GM21825 (cell line): ENCODE data around the gene PET117.
"Not testable (repeated sequence)": the region's sequence is repeated elsewhere in the genome, so short reads cannot be mapped to it uniquely, and the experiment has no call there.

Experiments used
- ATAC-seq: cut with Tn5 transposase; IDR thresholded peaks from one replicate; pipeline ENCODE4 v1.9.1; 2021; ENCODE audit warnings: mild to moderate bottlenecking, moderate library complexity; ENCODE audit not compliant: unreplicated experiment

Gene PET117

DNA sequence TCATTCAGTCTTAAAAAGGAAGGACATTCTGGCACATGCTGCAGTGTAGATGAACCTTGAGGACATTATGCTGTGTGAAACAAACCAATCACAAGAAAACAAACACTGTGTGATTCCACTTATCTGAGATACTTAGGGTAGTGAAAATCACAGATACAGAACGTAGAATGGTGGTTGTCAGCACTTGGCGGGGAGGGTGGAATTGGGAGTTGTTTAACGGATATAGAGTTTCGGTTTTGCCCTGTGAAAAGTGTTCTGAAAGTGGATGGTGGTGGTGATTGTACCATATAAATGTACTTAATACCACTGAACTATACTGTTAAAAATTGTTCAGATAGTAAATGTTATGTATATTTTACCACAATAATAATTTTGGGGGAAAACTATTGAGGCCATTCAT, 18.4 kb downstream of the PET117 start:
- no peak for ATAC-seq

DNA sequence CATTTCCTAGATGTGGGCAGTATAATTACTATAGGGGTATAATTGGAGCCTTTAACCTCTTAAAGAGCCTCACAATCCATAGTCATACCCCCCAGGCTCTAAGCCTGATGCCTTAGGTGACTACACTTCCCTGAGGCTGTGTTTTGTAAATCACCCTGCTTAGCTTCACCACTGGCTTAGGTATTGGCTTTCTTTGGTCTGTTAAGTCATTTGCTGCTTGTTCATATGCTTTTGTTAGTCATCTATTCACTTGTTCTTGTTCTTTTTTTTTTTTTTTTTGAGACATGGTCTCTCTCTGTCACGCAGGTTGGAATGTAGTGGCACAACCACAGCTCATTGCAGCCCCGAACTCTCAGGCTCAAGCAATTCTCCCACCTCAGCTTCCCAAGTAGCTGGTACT, 26.7 kb downstream of the PET117 start:
- no peak for ATAC-seq

DNA sequence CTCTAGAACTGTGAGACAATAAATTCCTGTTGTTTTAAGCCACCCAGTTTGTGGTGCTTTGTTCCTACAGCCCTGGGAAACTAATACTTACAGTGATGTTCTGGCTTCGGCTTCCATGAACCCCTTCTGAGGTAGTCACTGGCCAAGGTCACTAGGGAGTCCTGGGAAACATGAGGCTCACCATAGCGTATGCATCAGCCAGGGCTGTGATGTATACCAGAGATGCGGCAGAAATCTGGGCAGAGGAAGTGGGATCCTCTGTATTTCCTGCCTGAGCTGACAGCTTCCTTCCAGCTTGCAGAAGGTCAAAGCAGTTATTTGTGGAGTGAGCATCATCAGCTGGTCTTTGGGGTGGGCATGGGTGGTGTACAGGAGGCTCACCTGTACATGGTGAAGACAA, 27.9 kb downstream of the PET117 start:
- no peak for ATAC-seq

DNA sequence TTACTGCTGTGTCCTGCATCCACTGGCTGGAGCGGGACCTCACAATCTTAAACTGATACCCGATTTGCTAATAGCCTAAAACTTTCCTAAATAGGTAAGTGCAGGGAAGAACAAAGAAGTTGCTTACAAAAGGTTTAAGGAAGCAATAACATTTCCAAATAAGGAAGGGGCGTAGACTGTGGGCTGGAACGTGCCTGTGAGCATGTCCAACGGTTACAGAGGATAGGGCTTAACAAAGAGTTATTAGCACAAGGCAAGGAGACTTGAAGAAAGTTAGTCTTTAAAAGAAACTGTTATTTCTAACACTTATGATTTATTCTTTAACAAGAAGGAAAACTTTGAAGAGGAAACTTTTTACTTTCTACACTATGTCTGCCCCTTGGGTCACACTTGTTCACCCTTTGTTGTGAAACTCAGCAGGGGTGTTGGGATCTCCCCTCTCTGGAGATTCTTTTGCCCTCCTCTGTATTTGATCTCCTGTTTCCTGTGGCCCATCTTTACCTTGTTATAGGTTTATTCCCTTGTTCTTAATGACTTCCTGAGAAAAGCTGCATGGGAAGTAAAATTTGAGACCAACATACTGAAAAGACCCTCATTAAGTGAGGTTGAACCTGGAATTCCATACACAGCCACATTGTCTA, 28.7 kb downstream of the PET117 start:
- ATAC-seq: no peak

DNA sequence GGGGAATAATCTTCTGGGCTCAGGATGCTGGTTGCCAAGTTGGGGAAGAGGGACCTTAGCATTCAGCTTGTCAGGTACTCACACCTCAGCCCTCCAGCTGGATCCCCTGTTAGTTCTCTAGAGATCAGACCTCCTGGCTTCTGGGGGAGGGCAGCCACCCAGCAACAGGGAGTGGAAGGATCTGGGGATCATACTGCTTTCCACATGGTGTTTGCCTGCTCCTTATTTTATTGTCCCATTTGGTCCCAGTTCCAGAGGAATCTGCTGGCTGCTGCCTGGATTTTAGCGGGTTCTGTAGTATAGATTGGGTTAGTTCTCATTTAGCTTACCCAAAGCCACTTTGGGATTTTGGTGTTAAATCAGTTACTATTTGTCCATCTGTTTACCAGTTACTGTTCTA, 29.3 kb downstream of the PET117 start:
- no peak for ATAC-seq

DNA sequence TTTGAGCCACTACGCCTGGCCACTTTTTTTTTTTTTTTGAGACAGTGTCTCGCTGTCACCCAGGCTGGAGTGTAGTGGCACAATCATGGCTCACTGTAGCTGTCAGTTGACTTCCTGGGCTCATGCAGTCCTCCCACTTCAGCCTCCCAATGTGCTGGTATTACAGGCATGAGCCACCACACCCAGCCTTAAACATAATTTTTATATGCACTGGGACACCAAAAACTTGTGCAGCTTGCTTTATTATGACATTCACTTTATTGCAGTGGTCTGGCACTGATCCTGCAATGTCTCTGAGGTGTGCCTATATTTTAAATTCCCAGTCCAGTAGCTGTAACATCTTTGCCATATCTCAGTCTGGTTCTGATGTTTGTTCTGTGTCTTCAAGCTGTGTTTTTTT, 34.7 kb downstream of the PET117 start:
- no peak for ATAC-seq

DNA sequence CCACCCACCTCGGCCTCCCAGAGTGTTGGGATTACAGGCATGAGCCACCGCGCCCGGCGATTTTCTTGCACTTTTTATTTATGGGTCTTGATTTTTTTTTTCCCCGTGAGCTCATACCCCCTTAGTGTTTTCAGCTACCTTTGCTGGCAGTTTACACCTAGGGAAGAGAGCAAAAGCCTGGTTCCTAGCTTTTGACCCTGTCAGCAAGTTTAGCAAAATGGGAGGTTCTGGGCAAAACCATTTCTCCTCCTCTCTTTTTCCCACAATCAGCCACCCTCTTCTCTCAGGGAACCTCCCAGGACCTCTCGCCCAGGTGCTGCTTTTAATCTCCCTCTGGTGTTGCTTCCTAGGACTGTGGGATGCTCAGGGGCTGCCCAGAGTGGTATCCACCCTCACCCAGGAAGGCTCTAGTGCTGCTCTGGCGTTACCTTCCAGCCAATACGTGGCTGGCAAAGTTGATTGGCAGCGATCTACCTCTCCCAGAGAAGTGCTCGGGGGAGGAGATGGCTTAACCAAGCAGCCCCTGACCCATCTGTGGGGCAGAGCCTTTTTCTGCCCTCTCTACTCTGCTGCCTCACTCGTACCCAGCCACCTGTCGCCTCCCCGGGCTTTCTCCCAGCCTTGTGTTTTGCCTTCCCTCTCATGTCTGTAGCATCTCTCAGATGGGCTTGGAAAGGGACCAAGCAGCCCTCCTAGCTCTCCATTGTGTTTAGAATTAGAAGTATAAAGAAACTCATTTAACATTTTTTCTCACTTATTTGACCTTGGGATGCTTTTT, 37.4 kb downstream of the PET117 start:
- no peak for ATAC-seq

DNA sequence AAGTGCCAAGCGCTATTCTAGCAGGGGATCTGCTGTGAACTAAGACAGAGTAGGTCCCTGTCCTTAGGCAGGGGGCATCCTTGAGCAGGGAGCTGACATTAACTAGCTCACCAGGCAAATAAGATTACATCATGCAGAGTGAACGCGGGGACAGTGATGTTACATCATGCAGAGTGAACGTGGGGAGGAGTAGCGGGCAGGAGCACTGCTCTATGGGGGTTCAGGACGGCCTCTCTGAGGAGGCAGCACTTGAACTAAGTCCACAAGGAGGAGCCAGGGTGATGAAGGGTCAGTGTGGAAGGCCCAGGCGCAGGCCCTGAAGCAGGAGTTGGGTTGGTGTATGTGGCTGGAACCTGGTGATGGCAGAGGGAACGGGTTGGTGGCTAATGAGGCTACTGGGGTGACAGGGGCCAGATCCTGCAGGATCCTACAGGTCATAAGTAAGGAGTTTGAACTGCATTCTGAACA, 38.7 kb downstream of the PET117 start:
- ATAC-seq: no peak

DNA sequence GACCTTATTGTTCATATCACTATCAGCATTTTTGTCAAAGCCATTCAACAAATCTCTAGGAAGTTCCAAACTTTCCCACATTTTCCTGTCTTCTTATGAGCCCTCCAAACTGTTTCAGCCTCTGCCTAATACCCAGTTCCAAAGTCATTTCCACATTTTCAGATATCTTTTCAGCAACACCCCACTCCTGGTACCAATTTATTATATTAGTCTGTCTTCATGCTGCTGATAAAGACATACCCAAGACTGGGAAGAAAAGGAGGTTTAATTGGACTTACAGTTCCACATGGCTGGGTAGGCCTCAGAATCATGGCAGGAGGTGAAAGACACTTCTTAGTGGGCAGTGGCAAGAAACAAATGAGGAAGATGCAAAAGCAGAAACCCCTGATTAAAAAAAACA, 42.7 kb downstream of the PET117 start:
- ATAC-seq: not testable (repeated sequence)

DNA sequence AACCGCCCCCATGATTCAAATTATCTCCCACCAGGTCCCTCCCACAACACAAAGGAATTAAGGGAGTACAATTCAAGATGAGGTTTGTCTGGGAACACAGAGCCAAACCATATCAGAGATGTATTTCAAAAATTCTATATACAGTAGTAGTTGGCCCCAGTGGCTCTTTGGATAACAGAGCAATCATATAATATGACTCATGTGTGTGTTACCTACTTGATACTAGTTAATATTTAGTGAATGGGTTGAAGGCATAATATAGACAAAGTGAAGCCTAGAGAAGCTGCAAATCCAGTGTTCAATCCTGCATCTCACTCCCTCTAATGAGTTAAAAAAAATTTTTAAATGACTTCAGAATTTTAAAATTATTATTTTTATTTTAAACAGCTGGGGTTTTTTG, 43.2 kb downstream of the PET117 start:
- no peak for ATAC-seq

DNA sequence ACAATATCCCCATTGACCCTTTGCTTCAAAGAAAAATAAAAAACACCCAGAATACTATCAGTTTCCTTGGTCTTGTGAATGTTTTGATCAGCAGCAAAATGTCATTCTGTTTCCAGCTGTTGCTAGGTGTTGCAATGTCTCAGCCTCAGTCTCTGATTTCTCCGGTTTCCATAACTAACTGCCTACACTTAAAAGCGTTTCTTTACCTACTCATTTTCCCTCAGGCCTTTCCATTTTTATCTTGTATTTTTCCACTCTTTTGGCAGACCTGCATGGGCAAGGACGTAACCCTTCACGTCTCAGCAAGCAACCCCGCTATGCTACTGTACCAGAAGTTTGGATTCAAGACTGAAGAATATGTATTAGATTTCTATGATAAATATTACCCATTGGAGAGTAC, 49.4 kb downstream of the PET117 start:
- ATAC-seq: no peak

DNA sequence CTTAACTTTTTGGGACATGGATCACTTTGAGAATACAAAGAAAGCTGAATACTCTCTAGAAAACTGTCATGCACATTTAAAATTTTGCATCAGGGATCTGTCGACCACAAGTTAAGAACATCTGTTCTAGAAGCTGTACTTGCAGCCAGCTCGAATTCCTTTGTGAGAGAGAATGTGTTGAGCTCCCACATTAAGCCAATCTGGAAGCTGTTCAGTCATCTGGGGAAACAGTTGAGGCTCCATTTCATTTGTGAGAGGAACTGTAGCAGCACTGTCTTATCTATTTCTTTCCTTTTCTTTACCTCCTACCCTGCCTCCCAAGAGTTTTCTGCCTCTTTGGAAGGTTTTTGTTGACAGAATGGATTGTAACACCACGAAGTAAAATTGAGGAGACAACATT, 50.8 kb downstream of the PET117 start:
- no peak for ATAC-seq

DNA sequence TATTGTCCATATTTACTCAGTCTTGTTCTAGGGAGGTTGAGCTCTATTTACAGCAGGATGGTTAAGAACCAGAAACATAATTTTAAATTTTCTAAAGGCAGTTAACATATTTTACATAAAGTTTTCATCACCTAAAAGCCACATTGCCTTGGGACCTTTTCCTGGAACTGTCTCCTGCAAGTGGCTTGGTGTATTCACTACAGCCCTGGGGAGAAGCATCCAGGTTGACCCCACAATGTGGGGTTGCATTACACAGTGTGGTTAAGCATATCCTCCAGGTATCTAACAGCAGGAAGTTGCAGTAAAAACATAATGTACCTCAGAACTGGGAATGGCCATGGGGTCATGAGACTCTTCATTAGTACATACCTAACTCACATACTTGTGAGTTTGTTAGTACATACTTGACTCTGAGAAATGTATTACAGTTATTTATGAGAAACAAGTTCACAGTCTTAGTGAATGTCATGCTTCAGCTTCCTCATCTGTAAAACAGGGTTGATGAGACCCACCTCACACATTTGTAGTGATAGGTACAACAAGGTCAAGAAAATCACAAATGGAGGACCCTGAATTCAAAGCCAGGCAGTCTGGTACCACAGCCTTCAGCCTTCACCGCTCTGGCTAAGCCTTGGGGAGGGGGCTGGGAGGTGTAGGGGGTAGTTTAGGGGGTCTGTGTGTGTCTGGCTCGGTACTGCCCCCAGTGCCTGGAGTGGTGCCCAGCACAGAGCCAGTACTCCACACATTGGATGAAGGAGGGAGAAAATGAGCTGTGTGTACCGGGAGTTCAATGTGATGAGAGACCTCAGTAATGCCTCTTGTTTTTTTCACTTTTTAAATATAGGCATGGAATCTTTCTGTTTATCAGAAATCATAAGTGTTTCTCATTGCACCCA, 52.9 kb downstream of the PET117 start:
- no peak for ATAC-seq

DNA sequence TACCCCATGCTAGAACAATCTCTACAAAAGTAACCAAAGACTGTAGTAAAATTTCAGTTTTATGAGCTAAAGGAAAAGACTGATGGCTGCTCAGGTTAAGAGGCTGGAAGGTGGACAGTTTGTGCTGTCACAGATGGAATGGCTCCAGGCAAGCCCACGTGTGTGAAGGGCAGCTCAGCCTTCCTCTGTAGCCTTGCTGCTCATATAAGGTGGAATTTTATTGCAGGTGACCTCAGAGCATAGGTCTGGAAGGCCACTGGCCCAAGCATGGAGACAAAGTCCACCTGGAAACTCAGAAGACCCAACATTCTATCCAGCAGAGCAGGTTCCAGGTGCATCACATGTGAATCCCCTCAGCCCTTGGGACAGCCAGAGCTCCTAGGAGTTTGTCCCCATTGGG, 53.6 kb downstream of the PET117 start:
- ATAC-seq: no peak
